BLaER1 (cell line): Measurements from ENCODE around the gene TBC1D20.
A peak's percentile ranks its signal among the peaks of the same experiment; 100 is the strongest.
"Not testable (repeated sequence)": the region's sequence is repeated elsewhere in the genome, so short reads cannot be mapped to it uniquely, and the experiment has no call there.

Source experiments
- H3K27ac ChIP-seq: shearing (Covaris generic); formaldehyde crosslinking; 2 replicates; pipeline ENCODE4 v1.8.1; 2022
- H3K27me3 ChIP-seq: shearing (Covaris generic); formaldehyde crosslinking; 2 replicates; pipeline ENCODE4 v1.8.1; 2022
- H3K36me3 ChIP-seq: shearing (Covaris generic); formaldehyde crosslinking; 2 replicates; pipeline ENCODE4 v1.8.1; 2022
- H3K4me1 ChIP-seq: shearing (Covaris generic); formaldehyde crosslinking; 2 replicates; pipeline ENCODE4 v1.8.1; 2022
- H3K4me2 ChIP-seq: shearing (Covaris generic); formaldehyde crosslinking; 2 replicates; pipeline ENCODE4 v1.8.1; 2022
- H3K4me3 ChIP-seq: shearing (Covaris generic); formaldehyde crosslinking; 2 replicates; pipeline ENCODE4 v1.8.1; 2022
- H3K9ac ChIP-seq: shearing (Covaris generic); formaldehyde crosslinking; 2 replicates; pipeline ENCODE4 v1.8.1; 2022
- H3K9me3 ChIP-seq: shearing (Covaris generic); formaldehyde crosslinking; 2 replicates; pipeline ENCODE4 v1.8.1; 2022
- H4K20me1 ChIP-seq: shearing (Covaris generic); formaldehyde crosslinking; 2 replicates; pipeline ENCODE4 v1.8.1; 2022
- Cebpa-rat ChIP-seq: shearing (Covaris generic); IDR thresholded peaks from 2 replicates; pipeline ENCODE4 v1.8.1; 2022

TBC1D20 gene

GRCh38 chr20:462199-462991, at the start of gene TBC1D20:
Gene TBC1D20, minus strand, starts transcription at chr20:462533. Its CDS starts 128 bp downstream, at chr20:462405.
- peaks cover 48% of the 10 kb centered on the region for H4K20me1 ChIP-seq
- H3K27me3 ChIP-seq = no peaks in the 10 kb centered on the region
- H3K4me1 ChIP-seq = peaks cover 42% of the 10 kb centered on the region
- H3K4me2 ChIP-seq = peak within 1 kb of the TSS; percentile 95
- peak within 1 kb of the TSS; percentile 94 for H3K9ac ChIP-seq
- H3K4me3 ChIP-seq = peak within 1 kb of the TSS; percentile 96
- no peak for TF ChIP-seq Cebpa-rat
- H3K9me3 ChIP-seq = peaks cover 8% of the 10 kb centered on the region
- peak within 1 kb of the TSS; percentile 89 for H3K27ac ChIP-seq
- peaks cover 2% of the 10 kb centered on the region; the same call in 1 of the 2 replicates for H3K36me3 ChIP-seq

GRCh38 chr20:510328-511057, 48.2 kb upstream of the TBC1D20 start:
- peaks cover 100% of the 10 kb centered on the region for H4K20me1 ChIP-seq

GRCh38 chr20:508364-508787, 46.0 kb upstream of the TBC1D20 start:
- not testable (repeated sequence) for H3K9ac ChIP-seq, H3K4me3 ChIP-seq, H3K4me2 ChIP-seq, H3K9me3 ChIP-seq, H3K27ac ChIP-seq, H3K27me3 ChIP-seq
- peaks cover 40% of the 10 kb centered on the region for H3K4me1 ChIP-seq
- peaks cover 96% of the 10 kb centered on the region for H4K20me1 ChIP-seq
- H3K36me3 ChIP-seq = peaks cover 69% of the 10 kb centered on the region

More at GRCh38 chr20:510328-511057, 48.2 kb upstream of the TBC1D20 start:
- H3K36me3 ChIP-seq = peaks cover 69% of the 10 kb centered on the region
- H3K27me3 ChIP-seq, H3K9me3 ChIP-seq, H3K9ac ChIP-seq, H3K27ac ChIP-seq, H3K4me3 ChIP-seq: not testable (repeated sequence)
- H3K4me2 ChIP-seq = peak overlapping the region; percentile 21; the same call in 1 of the 2 replicates
- H3K4me1 ChIP-seq = peaks cover 47% of the 10 kb centered on the region

GRCh38 chr20:507761-508332, 45.5 kb upstream of the TBC1D20 start:
- Histone ChIP-seq H4K20me1 (peaks cover 96% of the 10 kb centered on the region), H3K27me3 (no peaks in the 10 kb centered on the region), H3K27ac (no peak overlapping the region), H3K36me3 (peaks cover 73% of the 10 kb centered on the region), H3K4me1 (peaks cover 35% of the 10 kb centered on the region), H3K4me2 (no peak overlapping the region), H3K9ac (no peak overlapping the region), H3K4me3 (no peak overlapping the region), H3K9me3 (no peaks in the 10 kb centered on the region)
- no peak for TF ChIP-seq Cebpa-rat

- H3K4me2 ChIP-seq = no peak overlapping the region
- H3K4me3 ChIP-seq = no peak overlapping the region
- no peak overlapping the region for H3K27ac ChIP-seq
- TF ChIP-seq Cebpa-rat = no peak
- H3K27me3 ChIP-seq = no peaks in the 10 kb centered on the region
- no peak overlapping the region for H3K9ac ChIP-seq
- H3K9me3 ChIP-seq = no peaks in the 10 kb centered on the region
- H3K4me1 ChIP-seq = peaks cover 28% of the 10 kb centered on the region
- peaks cover 79% of the 10 kb centered on the region for H3K36me3 ChIP-seq
- H4K20me1 ChIP-seq = peaks cover 90% of the 10 kb centered on the region
Measured at GRCh38 chr20:507006-507758, 44.8 kb upstream of the TBC1D20 start.

- Histone ChIP-seq H3K4me1 (peaks cover 3% of the 10 kb centered on the region), H3K9me3 (no peaks in the 10 kb centered on the region), H4K20me1 (peaks cover 73% of the 10 kb centered on the region), H3K4me2 (no peak overlapping the region), H3K27me3 (no peaks in the 10 kb centered on the region), H3K4me3 (no peak overlapping the region), H3K36me3 (peaks cover 99% of the 10 kb centered on the region), H3K9ac (no peak overlapping the region), H3K27ac (no peak overlapping the region)
- no peak for TF ChIP-seq Cebpa-rat
Measured at GRCh38 chr20:504632-505075, 42.3 kb upstream of the TBC1D20 start.

- no peaks in the 10 kb centered on the region for H3K4me1 ChIP-seq
- no peak overlapping the region for H3K4me2 ChIP-seq
- no peak for TF ChIP-seq Cebpa-rat
- no peaks in the 10 kb centered on the region for H3K27me3 ChIP-seq
- peaks cover 64% of the 10 kb centered on the region for H4K20me1 ChIP-seq
- no peak overlapping the region for H3K4me3 ChIP-seq
- H3K9me3 ChIP-seq = no peaks in the 10 kb centered on the region
- peaks cover 100% of the 10 kb centered on the region for H3K36me3 ChIP-seq
- no peak overlapping the region for H3K27ac ChIP-seq
- H3K9ac ChIP-seq = no peak overlapping the region
Measured at GRCh38 chr20:503048-503737, 40.9 kb upstream of the TBC1D20 start.

- Histone ChIP-seq H3K36me3 (peaks cover 100% of the 10 kb centered on the region), H4K20me1 (peaks cover 48% of the 10 kb centered on the region), H3K4me2 (no peak overlapping the region), H3K9me3 (no peaks in the 10 kb centered on the region), H3K9ac (no peak overlapping the region), H3K27me3 (no peaks in the 10 kb centered on the region), H3K4me3 (no peak overlapping the region), H3K27ac (no peak overlapping the region), H3K4me1 (no peaks in the 10 kb centered on the region)
- TF ChIP-seq Cebpa-rat = no peak
Measured at GRCh38 chr20:497979-498378, 35.6 kb upstream of the TBC1D20 start.

- Histone ChIP-seq H3K4me3 (no peak overlapping the region), H4K20me1 (peaks cover 52% of the 10 kb centered on the region), H3K27me3 (no peaks in the 10 kb centered on the region), H3K36me3 (peaks cover 100% of the 10 kb centered on the region), H3K9ac (no peak overlapping the region), H3K4me1 (no peaks in the 10 kb centered on the region), H3K27ac (no peak overlapping the region), H3K9me3 (no peaks in the 10 kb centered on the region), H3K4me2 (no peak overlapping the region)
- no peak for TF ChIP-seq Cebpa-rat
Measured at GRCh38 chr20:496126-496696, 33.9 kb upstream of the TBC1D20 start.
